ENCODE results near the gene MRPS22.

Gene MRPS22

GRCh38 chr3:139312416-139312815 lies 31.4 kb upstream of the MRPS22 start:
- Histone ChIP-seq H3K36me3 (ENCODE audit: control insufficient read depth in 2 of 2, insufficient read depth in 2 of 2, low read length in 2 of 2) (no peaks in the 10 kb centered on the region), H3K9ac (ENCODE audit: low read length in 2 of 2) (no peak overlapping the region), H3K4me3 (ENCODE audit: low read length in 2 of 2) (no peak overlapping the region), H3K4me1 (ENCODE audit: control insufficient read depth, insufficient read depth, low read length) (no peaks in the 10 kb centered on the region), H3K27me3 (ENCODE audit: control insufficient read depth in 1 of 2, insufficient read depth in 2 of 2, low read length in 2 of 2) (peaks cover 0 to 8% of the 10 kb centered on the region in 2 donors), H3K27ac (ENCODE audit: low read length) (no peak overlapping the region), H3K9me3 (ENCODE audit: control insufficient read depth in 2 of 2, low read length in 2 of 2) (no peaks in the 10 kb centered on the region)

GRCh38 chr3:139312959-139313358 lies 30.9 kb upstream of the MRPS22 start:
- H3K9ac ChIP-seq (ENCODE audit: low read length in 2 of 2), result no peak overlapping the region
- H3K27ac ChIP-seq (ENCODE audit: low read length), result no peak overlapping the region
- H3K9me3 ChIP-seq (ENCODE audit: control insufficient read depth in 2 of 2, low read length in 2 of 2), result no peaks in the 10 kb centered on the region
- no peak overlapping the region for H3K4me3 ChIP-seq (ENCODE audit: low read length in 2 of 2)
- H3K4me1 ChIP-seq (ENCODE audit: control insufficient read depth, insufficient read depth, low read length), result no peaks in the 10 kb centered on the region
- H3K27me3 ChIP-seq (ENCODE audit: control insufficient read depth in 1 of 2, insufficient read depth in 2 of 2, low read length in 2 of 2), result peaks cover under 1 to 9% of the 10 kb centered on the region in 2 donors
- H3K36me3 ChIP-seq (ENCODE audit: control insufficient read depth in 2 of 2, insufficient read depth in 2 of 2, low read length in 2 of 2), result no peaks in the 10 kb centered on the region

- H3K27me3 ChIP-seq (ENCODE audit: control insufficient read depth in 1 of 2, insufficient read depth in 2 of 2, low read length in 2 of 2), result peaks cover 10 to 16% of the 10 kb centered on the region in 2 donors
- H3K9ac ChIP-seq (ENCODE audit: low read length in 2 of 2), result no peak overlapping the region
- no peak overlapping the region for H3K27ac ChIP-seq (ENCODE audit: low read length)
- no peaks in the 10 kb centered on the region for H3K4me1 ChIP-seq (ENCODE audit: control insufficient read depth, insufficient read depth, low read length)
- no peaks in the 10 kb centered on the region for H3K9me3 ChIP-seq (ENCODE audit: control insufficient read depth in 2 of 2, low read length in 2 of 2)
- H3K36me3 ChIP-seq (ENCODE audit: control insufficient read depth in 2 of 2, insufficient read depth in 2 of 2, low read length in 2 of 2), result no peaks in the 10 kb centered on the region
- H3K4me3 ChIP-seq (ENCODE audit: low read length in 2 of 2), result no peak overlapping the region
Measured at GRCh38 chr3:139313921-139314320, 29.9 kb upstream of the MRPS22 start.

- Histone ChIP-seq H3K27ac (ENCODE audit: low read length) (no peak overlapping the region), H3K9ac (ENCODE audit: low read length in 2 of 2) (no peak overlapping the region), H3K36me3 (ENCODE audit: control insufficient read depth in 2 of 2, insufficient read depth in 2 of 2, low read length in 2 of 2) (no peaks in the 10 kb centered on the region), H3K9me3 (ENCODE audit: control insufficient read depth in 2 of 2, low read length in 2 of 2) (no peaks in the 10 kb centered on the region), H3K4me1 (ENCODE audit: control insufficient read depth, insufficient read depth, low read length) (no peaks in the 10 kb centered on the region), H3K4me3 (ENCODE audit: low read length in 2 of 2) (no peak overlapping the region), H3K27me3 (ENCODE audit: control insufficient read depth in 1 of 2, insufficient read depth in 2 of 2, low read length in 2 of 2) (peaks cover 11 to 16% of the 10 kb centered on the region in 2 donors)
Measured at GRCh38 chr3:139317215-139317614, 26.6 kb upstream of the MRPS22 start.

GRCh38 chr3:139317660-139318430 lies 26.0 kb upstream of the MRPS22 start:
- H3K4me3 ChIP-seq (ENCODE audit: low read length in 2 of 2), result no peak overlapping the region
- H3K4me1 ChIP-seq (ENCODE audit: control insufficient read depth, insufficient read depth, low read length), result no peaks in the 10 kb centered on the region
- H3K9me3 ChIP-seq (ENCODE audit: control insufficient read depth in 2 of 2, low read length in 2 of 2), result no peaks in the 10 kb centered on the region
- no peak overlapping the region for H3K9ac ChIP-seq (ENCODE audit: low read length in 2 of 2)
- peaks cover 11 to 13% of the 10 kb centered on the region in 2 donors for H3K27me3 ChIP-seq (ENCODE audit: control insufficient read depth in 1 of 2, insufficient read depth in 2 of 2, low read length in 2 of 2)
- no peak overlapping the region for H3K27ac ChIP-seq (ENCODE audit: low read length)
- no peaks in the 10 kb centered on the region for H3K36me3 ChIP-seq (ENCODE audit: control insufficient read depth in 2 of 2, insufficient read depth in 2 of 2, low read length in 2 of 2)

- Histone ChIP-seq H3K27ac (ENCODE audit: low read length) (no peak overlapping the region), H3K36me3 (ENCODE audit: control insufficient read depth in 2 of 2, insufficient read depth in 2 of 2, low read length in 2 of 2) (no peaks in the 10 kb centered on the region), H3K4me1 (ENCODE audit: control insufficient read depth, insufficient read depth, low read length) (no peaks in the 10 kb centered on the region), H3K27me3 (ENCODE audit: control insufficient read depth in 1 of 2, insufficient read depth in 2 of 2, low read length in 2 of 2) (peaks cover 11 to 13% of the 10 kb centered on the region in 2 donors), H3K9ac (ENCODE audit: low read length in 2 of 2) (no peak overlapping the region), H3K4me3 (ENCODE audit: low read length in 2 of 2) (no peak overlapping the region), H3K9me3 (ENCODE audit: control insufficient read depth in 2 of 2, low read length in 2 of 2) (no peaks in the 10 kb centered on the region)
Measured at GRCh38 chr3:139318431-139318816, 25.4 kb upstream of the MRPS22 start.

- no peak overlapping the region for H3K9ac ChIP-seq (ENCODE audit: low read length in 2 of 2)
- no peaks in the 10 kb centered on the region for H3K4me1 ChIP-seq (ENCODE audit: control insufficient read depth, insufficient read depth, low read length)
- H3K27ac ChIP-seq (ENCODE audit: low read length), result no peak overlapping the region
- H3K36me3 ChIP-seq (ENCODE audit: control insufficient read depth in 2 of 2, insufficient read depth in 2 of 2, low read length in 2 of 2), result no peaks in the 10 kb centered on the region
- H3K27me3 ChIP-seq (ENCODE audit: control insufficient read depth in 1 of 2, insufficient read depth in 2 of 2, low read length in 2 of 2), result peaks cover 11 to 13% of the 10 kb centered on the region in 2 donors
- no peaks in the 10 kb centered on the region for H3K9me3 ChIP-seq (ENCODE audit: control insufficient read depth in 2 of 2, low read length in 2 of 2)
- H3K4me3 ChIP-seq (ENCODE audit: low read length in 2 of 2), result no peak overlapping the region
Measured at GRCh38 chr3:139318826-139319225, 25.0 kb upstream of the MRPS22 start.

- no peaks in the 10 kb centered on the region for H3K36me3 ChIP-seq (ENCODE audit: control insufficient read depth in 2 of 2, insufficient read depth in 2 of 2, low read length in 2 of 2)
- no peak overlapping the region for H3K4me3 ChIP-seq (ENCODE audit: low read length in 2 of 2)
- H3K27me3 ChIP-seq (ENCODE audit: control insufficient read depth in 1 of 2, insufficient read depth in 2 of 2, low read length in 2 of 2), result peaks cover 11 to 13% of the 10 kb centered on the region in 2 donors
- no peaks in the 10 kb centered on the region for H3K4me1 ChIP-seq (ENCODE audit: control insufficient read depth, insufficient read depth, low read length)
- no peaks in the 10 kb centered on the region for H3K9me3 ChIP-seq (ENCODE audit: control insufficient read depth in 2 of 2, low read length in 2 of 2)
- no peak overlapping the region for H3K27ac ChIP-seq (ENCODE audit: low read length)
- no peak overlapping the region for H3K9ac ChIP-seq (ENCODE audit: low read length in 2 of 2)
Measured at GRCh38 chr3:139319428-139320402, 24.1 kb upstream of the MRPS22 start.

GRCh38 chr3:139320551-139321309 lies 23.1 kb upstream of the MRPS22 start:
- Histone ChIP-seq H3K36me3 (ENCODE audit: control insufficient read depth in 2 of 2, insufficient read depth in 2 of 2, low read length in 2 of 2) (no peaks in the 10 kb centered on the region), H3K9me3 (ENCODE audit: control insufficient read depth in 2 of 2, low read length in 2 of 2) (no peaks in the 10 kb centered on the region), H3K4me3 (ENCODE audit: low read length in 2 of 2) (no peak overlapping the region), H3K9ac (ENCODE audit: low read length in 2 of 2) (no peak overlapping the region), H3K27me3 (ENCODE audit: control insufficient read depth in 1 of 2, insufficient read depth in 2 of 2, low read length in 2 of 2) (peaks cover 11 to 13% of the 10 kb centered on the region in 2 donors), H3K27ac (ENCODE audit: low read length) (no peak overlapping the region), H3K4me1 (ENCODE audit: control insufficient read depth, insufficient read depth, low read length) (no peaks in the 10 kb centered on the region)

GRCh38 chr3:139322346-139322745 lies 21.5 kb upstream of the MRPS22 start:
- Histone ChIP-seq H3K36me3 (ENCODE audit: control insufficient read depth in 2 of 2, insufficient read depth in 2 of 2, low read length in 2 of 2) (no peaks in the 10 kb centered on the region), H3K4me1 (ENCODE audit: control insufficient read depth, insufficient read depth, low read length) (no peaks in the 10 kb centered on the region)

More at GRCh38 chr3:139322346-139322745, 21.5 kb upstream of the MRPS22 start:
- Histone ChIP-seq H3K4me3 (ENCODE audit: low read length in 2 of 2) (no peak overlapping the region), H3K27ac (ENCODE audit: low read length) (no peak overlapping the region), H3K27me3 (ENCODE audit: control insufficient read depth in 1 of 2, insufficient read depth in 2 of 2, low read length in 2 of 2) (peaks cover 8 to 11% of the 10 kb centered on the region in 2 donors), H3K9me3 (ENCODE audit: control insufficient read depth in 2 of 2, low read length in 2 of 2) (no peaks in the 10 kb centered on the region), H3K9ac (ENCODE audit: low read length in 2 of 2) (no peak overlapping the region)
